Stimulated activated CD4-positive, alpha-beta T cell treated with anti-CD3 and anti-CD28 coated beads, Interleukin-4, amount 100 ng/mL, for 48 hours (primary cell): Measurements from ENCODE around the gene CD1B.
"Not testable (repeated sequence)": the region's sequence is repeated elsewhere in the genome, so short reads cannot be mapped to it uniquely, and the experiment has no call there.

Experiments
- DNase-seq, 2 donors: peaks; one replicate each; pipeline ENCODE4 v3.0.0-alpha.2; 2020; ENCODE audit warnings: low read depth in 2 of 2

The CD1B gene

GRCh38 chr1:158328426-158328825 is 2.9 kb downstream of the CD1B start:
- no peak for DNase-seq

GRCh38 chr1:158327481-158327880 is 3.9 kb downstream of the CD1B start:
- no peak for DNase-seq

- no peak for DNase-seq
These were observed 6.9 kb downstream of the CD1B start for GRCh38 chr1:158324395-158324794.

- no peak for DNase-seq
These were observed 7.5 kb downstream of the CD1B start for GRCh38 chr1:158323866-158324265.

- DNase-seq, result no peak
These were observed 20.3 kb downstream of the CD1B start for GRCh38 chr1:158311066-158311465.

GRCh38 chr1:158310623-158311022 is 20.7 kb downstream of the CD1B start:
- no peak for DNase-seq

- DNase-seq, result no peak
These were observed 35.5 kb downstream of the CD1B start for GRCh38 chr1:158295791-158296190.

GRCh38 chr1:158290321-158290844 is 40.9 kb downstream of the CD1B start:
- DNase-seq, result no peak

GRCh38 chr1:158289811-158290210 is 41.5 kb downstream of the CD1B start, which contains the start of gene CD1C:
CD1C (plus strand) TSS chr1:158289923; CDS start chr1:158290065, 142 bp downstream.
- no peak for DNase-seq

GRCh38 chr1:158286941-158287346 is 44.4 kb downstream of the CD1B start:
- no peak for DNase-seq

- no peak for DNase-seq
These were observed 44.8 kb downstream of the CD1B start for GRCh38 chr1:158286487-158286886.

- no peak for DNase-seq
These were observed 45.5 kb downstream of the CD1B start for GRCh38 chr1:158285756-158286241.

- no peak for DNase-seq
These were observed 47.4 kb downstream of the CD1B start for GRCh38 chr1:158283965-158284364.

GRCh38 chr1:158282421-158282820 is 48.9 kb downstream of the CD1B start:
- not testable (repeated sequence) for DNase-seq
